ENCODE results near the gene DCAF17.
"Not testable (repeated sequence)": the region's sequence is repeated elsewhere in the genome, so short reads cannot be mapped to it uniquely, and the experiment has no call there.

Gene DCAF17

DNA sequence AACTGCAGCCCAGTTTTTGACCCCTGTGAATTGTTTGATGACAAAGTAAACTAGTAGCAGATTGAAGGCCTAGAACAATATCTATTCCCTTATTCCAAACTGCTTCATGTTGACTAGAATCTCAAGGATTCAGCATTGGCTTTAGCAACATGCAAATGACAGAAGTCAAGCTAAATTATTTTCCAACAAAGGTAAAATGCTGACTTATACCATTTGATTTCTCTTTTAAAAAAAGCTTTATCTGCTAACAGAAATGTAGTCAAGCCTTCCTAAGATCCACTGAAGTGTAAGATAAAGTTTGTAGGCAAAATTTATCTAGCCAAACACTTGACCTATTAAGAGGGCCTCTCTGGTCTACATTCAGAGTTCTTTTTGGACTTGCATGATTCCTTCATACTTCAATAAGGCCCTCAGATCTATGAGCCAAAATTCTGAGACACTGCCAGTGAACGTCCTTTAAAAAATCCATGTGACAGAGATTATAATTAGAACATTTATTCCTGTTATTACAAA, 78.7 kb downstream of the DCAF17 start:
- DNase-seq (ENCODE audit: low read depth in 2 of 2), result no peak

GRCh38 chr2:171513719-171514160, 79.7 kb downstream of the DCAF17 start:
- DNase-seq (ENCODE audit: low read depth in 2 of 2), result no peak

DNA sequence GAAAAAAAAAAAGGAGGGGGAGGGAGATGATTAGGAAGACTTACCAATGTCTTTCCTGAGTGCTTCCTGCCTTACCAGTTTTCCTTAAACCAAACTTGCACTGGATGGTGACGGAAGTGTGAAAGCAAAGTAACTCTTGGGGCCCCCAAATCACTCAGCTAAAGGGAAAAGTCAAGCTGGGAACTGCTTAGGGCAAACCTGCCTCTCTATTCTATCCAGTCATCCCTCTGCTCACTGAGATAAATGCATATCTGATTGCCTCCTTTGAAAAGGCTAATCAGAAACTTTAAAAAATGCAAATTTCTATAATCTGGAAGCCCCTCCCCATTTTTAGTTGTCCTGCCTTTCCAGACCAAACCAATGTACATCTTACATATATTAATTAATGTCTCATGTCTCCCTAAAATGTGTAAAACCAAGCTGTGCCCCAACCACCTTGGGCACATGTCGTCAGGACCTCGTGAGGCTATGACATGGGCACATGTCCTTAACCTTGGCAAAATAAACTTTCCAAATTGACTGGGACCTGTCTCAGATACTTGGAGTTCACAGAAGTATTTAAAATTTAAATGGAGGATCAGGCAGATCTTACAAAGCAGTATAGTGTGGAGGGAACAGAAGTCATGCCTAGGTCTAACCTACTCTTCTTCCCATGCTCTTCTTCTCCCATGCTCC, 81.0 kb downstream of the DCAF17 start:
- no peak for DNase-seq (ENCODE audit: low read depth in 2 of 2)

DNA sequence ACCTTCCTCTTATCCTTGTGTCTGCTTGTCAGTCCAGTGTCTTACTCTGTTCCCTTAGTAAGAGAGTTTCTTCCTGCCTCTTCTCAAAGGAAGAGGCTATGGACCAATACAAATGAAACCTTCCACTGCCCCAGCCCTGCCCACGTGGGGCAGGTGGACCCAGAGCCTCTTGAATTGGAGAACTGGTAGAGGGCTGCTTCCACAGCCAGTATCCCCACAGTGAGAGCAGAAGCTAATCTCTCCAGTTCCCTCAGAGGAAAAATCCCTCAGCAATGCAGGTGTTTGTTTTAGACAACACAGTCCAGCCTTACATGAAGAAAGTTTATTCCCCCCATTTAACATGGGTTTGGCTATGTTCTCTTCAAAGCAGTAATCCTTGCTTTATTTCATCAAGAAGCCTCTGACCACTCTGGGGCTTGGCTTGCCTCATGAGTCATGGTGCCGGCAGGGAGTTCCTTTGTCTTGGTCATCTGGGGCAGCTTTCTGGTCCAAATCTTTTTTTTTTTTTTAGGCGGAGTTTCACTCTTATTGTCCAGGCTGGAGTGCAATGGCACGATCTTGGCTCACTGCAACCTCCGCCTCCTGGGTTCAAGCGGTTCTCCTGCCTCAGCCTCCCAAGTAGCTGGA, 81.8 kb downstream of the DCAF17 start:
- DNase-seq (ENCODE audit: low read depth in 2 of 2), result no peak

GRCh38 chr2:171516793-171517192, 82.8 kb downstream of the DCAF17 start:
- DNase-seq (ENCODE audit: low read depth in 2 of 2), result no peak

DNA sequence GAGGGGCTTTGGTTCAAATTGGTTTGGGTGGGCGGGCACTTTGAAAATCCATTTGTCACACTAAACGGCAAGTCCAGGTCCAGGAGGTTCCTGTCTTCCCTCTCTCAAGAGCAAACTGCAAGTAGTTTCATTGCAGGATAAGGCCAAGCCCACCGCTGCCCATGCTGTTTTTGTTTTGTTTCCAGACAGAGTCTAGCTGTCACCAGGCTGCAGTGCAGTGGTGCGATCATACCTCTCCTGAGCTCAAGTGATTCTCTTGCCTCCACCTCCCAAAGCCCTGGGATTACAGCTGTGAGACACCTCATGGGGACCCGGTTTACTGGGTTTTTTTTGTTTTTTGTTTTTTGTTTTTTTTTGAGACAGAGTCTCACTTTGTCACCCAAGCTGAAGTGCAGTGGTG, 86.4 kb downstream of the DCAF17 start:
- no peak for DNase-seq (ENCODE audit: low read depth in 2 of 2)

DNA sequence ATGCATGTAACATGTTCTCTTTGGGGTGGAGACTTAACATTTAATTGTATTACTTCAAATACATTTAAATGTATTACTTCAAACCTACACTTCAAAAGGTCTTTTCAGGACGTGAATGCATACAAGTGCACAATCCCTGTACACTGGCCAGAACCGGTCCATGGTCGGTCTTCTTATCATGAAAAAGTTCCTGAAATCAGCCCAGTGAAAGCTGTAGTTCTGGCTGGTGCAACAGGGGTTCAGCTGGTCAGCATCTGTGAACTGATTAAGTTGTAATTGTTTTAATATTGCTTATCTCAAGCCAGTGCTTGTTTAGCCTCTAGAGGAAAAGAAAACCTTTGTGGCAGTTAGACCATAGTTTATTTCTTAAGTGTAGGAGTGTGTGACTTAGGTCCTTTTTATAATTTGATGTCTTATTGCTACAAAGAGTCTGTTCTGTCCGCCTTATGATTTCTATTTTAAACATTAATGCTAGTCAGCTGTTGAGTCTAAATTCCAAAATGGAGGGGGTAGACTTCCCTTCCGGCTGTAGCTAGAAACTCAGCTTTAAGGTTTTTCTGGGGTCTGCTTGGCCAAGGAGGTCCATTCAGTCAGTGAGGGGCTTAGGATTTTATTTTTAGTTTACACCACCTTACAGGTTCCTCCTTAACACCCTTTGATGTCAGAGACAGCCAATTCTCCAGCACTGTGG, 87.5 kb downstream of the DCAF17 start:
- DNase-seq (ENCODE audit: low read depth in 2 of 2), result no peak

- DNase-seq (ENCODE audit: low read depth in 2 of 2), result no peak
Measured at GRCh38 chr2:171522052-171522787, 88.2 kb downstream of the DCAF17 start, which contains the start of gene CYBRD1. TSS of gene CYBRD1 (plus strand) at chr2:171522474. CDS start at chr2:171522546, 72 bp downstream.

DNA sequence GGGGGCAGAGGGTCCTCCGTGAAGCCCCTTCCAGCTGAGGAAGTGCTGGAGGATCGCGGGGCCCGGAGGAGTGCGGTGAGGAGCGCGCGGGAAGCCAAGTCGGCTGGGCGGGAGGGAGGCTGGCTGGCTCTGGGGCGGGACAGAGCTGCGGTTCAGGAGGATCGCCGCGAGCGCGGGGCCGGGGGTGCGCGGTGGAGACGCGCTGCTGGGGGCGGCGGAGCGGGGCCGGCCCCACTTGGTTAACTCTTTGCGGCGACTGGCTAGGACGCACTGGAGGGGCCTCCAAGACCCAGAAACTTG, 88.7 kb downstream of the DCAF17 start:
- no peak for DNase-seq (ENCODE audit: low read depth in 2 of 2)

GRCh38 chr2:171523088-171524017, 89.3 kb downstream of the DCAF17 start:
- DNase-seq (ENCODE audit: low read depth in 2 of 2), result no peak

DNA sequence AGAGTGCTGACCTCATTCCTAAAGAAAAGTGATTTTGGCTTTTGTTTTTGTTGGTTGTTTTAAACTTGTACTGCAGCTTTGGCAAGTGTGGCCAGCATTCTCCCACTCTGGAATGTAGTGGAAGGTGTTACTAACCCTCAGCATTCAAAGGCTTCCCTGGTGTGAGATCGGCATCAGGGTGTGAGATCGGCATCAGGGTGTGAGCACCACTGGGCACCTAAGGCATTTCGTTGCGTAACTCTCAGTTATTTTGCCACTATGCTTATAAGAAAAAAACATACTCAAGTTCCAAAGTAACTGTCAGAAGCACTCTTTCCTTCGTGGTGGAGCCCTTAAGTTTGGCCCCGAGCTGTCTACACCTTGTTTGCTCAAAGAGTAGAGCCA, 90.0 kb downstream of the DCAF17 start:
- no peak for DNase-seq (ENCODE audit: low read depth in 2 of 2)

- no peak for DNase-seq (ENCODE audit: low read depth in 2 of 2)
Measured at GRCh38 chr2:171529914-171530313, 95.9 kb downstream of the DCAF17 start.

DNA sequence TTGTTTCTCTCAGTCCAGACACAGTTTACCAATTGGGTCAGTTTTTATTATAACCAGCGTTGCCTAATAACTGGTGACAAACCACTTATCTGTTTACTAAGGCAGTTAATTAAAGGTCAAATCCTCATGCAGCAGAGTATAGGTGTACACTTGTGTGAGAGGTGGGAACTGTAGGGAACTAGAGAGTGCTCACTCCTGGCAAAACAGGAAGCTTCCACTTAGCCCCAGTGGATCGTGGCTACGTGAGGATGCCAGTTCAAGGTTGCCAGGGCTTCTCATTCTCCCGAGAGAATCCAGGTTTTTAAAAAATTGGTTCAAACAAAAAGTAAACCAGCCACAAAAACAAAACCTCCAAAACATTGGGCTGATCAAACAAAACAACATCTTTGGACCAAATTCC, 96.4 kb downstream of the DCAF17 start:
- no peak for DNase-seq (ENCODE audit: low read depth in 2 of 2)

DNA sequence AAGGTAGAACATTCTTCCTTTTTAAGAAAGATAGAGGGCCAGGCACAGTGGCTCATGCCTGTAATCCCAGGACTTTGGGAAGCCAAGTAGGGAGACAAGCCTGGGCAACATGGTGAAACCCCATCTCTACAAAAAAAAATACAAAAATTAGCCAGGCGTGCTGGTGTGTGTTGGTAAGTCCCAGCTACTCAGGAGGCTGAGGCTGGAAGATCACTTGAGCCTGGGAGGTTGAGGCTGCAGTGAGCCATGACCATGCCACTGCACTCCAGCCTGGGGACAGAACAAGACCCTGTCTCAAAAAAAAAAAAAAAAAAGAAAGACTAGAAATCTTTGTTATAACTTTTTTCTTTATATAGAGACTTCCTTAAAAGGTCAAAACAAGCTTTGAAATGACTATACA, 96.8 kb downstream of the DCAF17 start:
- DNase-seq (ENCODE audit: low read depth in 2 of 2), result not testable (repeated sequence)

- DNase-seq (ENCODE audit: low read depth in 2 of 2), result no peak
Measured at GRCh38 chr2:171531291-171531690, 97.3 kb downstream of the DCAF17 start.

- no peak for DNase-seq (ENCODE audit: low read depth in 2 of 2)
Measured at GRCh38 chr2:171531836-171532450, 97.9 kb downstream of the DCAF17 start.

- DNase-seq (ENCODE audit: low read depth in 2 of 2), result no peak
Measured at GRCh38 chr2:171533331-171533730, 99.3 kb downstream of the DCAF17 start.

Data from stimulated activated CD4-positive, alpha-beta T cell treated with anti-CD3 and anti-CD28 coated beads, Interleukin-1b, Interleukin-23, amount 100 ng/mL, for 1 hour (primary cell).